ENCODE data around the gene NR5A1. TPM values are rescaled to one million over a fixed set of nuclear protein-coding genes. Genes with fewer than 3 reads are reported as not detected.
A peak's percentile ranks its signal among the peaks of the same experiment; 100 is the strongest.

The NR5A1 gene
- total and polyA plus RNA-seq, 2 of the 13 experiments (the other 11 are each of a cell fraction or from before 2014, with no cell fraction given) = 28.9 to 44.7 TPM

DNA sequence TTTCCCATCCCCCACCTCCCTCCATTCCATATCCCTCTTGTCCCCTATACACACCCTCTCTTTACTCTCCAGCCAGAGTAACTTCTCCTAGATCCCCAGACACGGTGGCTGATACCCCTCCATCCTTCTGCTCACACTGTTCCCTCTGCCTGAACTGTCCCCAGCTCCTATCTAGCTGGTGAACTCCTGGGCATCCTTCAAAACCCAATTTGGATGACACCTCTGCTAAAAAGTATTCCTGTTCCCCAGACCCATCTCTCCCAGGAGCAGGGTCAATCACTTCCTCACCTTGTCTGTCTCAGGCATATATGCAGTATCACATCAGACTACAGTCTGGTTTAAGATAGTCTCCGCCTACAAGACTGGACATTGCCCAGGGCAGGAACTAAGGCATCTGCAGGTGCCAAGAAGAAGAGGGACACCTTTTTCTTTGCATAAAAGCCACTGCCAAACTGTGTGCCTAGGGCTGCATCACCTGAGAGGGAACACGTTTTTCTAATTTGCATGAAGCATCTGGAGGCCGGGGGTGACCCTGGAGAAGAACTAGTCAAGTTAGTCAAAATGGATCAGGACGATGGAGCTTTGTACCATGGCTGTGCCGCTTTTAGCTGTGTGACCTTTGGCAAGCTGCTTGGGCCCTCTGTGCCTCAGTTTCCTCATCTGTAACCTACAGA, 27.1 kb downstream of the NR5A1 start:
- no peak for ATAC-seq
- H3K9ac ChIP-seq (ENCODE audit: insufficient read depth, low read depth, low read length) = no peak overlapping the region
- no peaks in the 10 kb centered on the region for H4K20me1 ChIP-seq (ENCODE audit: insufficient read depth, low read length)
- no peak overlapping the region for H2AFZ ChIP-seq (ENCODE audit: low read length)
- CTCF ChIA-PET (ENCODE audit: low intra/inter-chr PET ratio, low total read pairs) = interaction anchor here (0.8 kb wide), 1 partner anchor 61 kb away, joined by 4 read pairs; no protein-coding TSS in a partner anchor
- no peak for DNase-seq (ENCODE audit: low spot score)
- BruUV-seq (replicated peaks) = no TSS peak
- no peak for FAIRE-seq
- POLR2A ChIA-PET = no interaction called here
- in situ Hi-C loops (cut with HindIII; ENCODE audit: extremely low pct_ligation_motif_present, low pct_unique_long_range_greater_than_20kb) (no loop called here), intact Hi-C loops (cut with micrococcal nuclease; ENCODE audit: unreplicated experiment) (loop anchor here (1.0 to 5.0 kb wide), 2 partner anchors 57 to 61 kb away; no protein-coding TSS in a partner anchor)
- no peaks in the 10 kb centered on the region for H3K9me3 ChIP-seq (ENCODE audit: low read length)
- peak overlapping the region; percentile 28; the same call in 1 of the 2 replicates for H3K4me2 ChIP-seq (ENCODE audit: low read depth, low read length)
- H3K79me2 ChIP-seq (ENCODE audit: insufficient read depth, low read length) = no peaks in the 10 kb centered on the region
- no peak overlapping the region for H3K27ac ChIP-seq (ENCODE audit: extremely low read length, insufficient read depth, low read length)
- WGBS (ENCODE audit: low lambda C conversion rate) = 58% methylated on average over 6 of the region's 6 CpGs
- H3K27me3 ChIP-seq (ENCODE audit: control insufficient read depth in 1 of 2, insufficient read depth in 2 of 2, low read length in 2 of 2) = peaks cover 4 to 36% of the 10 kb centered on the region in 2 experiments; a peak in 4 of 5 replicates
- H3K4me3 ChIP-seq (replicated peaks in 1 of 3; ENCODE audit: insufficient read depth in 1 of 3, low read depth in 2 of 3, low read length in 3 of 3) = no peak overlapping the region
- no peaks in the 10 kb centered on the region for H3K36me3 ChIP-seq (replicated peaks in 1 of 2; ENCODE audit: control insufficient read depth in 1 of 2, insufficient read depth in 2 of 2, low read length in 2 of 2)
- H3K4me1 ChIP-seq (ENCODE audit: insufficient read depth, low read length) = peaks cover 26% of the 10 kb centered on the region
- TF ChIP-seq ZNF790 (CRISPR knock-in tag; IDR thresholded peaks at IDR 0.05; ENCODE audit: borderline replicate concordance) = no peak
- no peak for TF ChIP-seq ATF6 (CRISPR knock-in tag; conservative IDR thresholded peaks at IDR 0.05)
- TF ChIP-seq EED (CRISPR knock-in tag; IDR thresholded peaks at IDR 0.05) = 0 out of 2 replicates have a peak, but pooled peaks have one; percentile 56
- TF ChIP-seq KAT7 (CRISPR knock-in tag; IDR thresholded peaks at IDR 0.05; ENCODE audit: borderline replicate concordance) = no peak
- no peak for TF ChIP-seq ZNF678 (CRISPR knock-in tag; IDR thresholded peaks at IDR 0.05)
- TF ChIP-seq, protein P1, sequence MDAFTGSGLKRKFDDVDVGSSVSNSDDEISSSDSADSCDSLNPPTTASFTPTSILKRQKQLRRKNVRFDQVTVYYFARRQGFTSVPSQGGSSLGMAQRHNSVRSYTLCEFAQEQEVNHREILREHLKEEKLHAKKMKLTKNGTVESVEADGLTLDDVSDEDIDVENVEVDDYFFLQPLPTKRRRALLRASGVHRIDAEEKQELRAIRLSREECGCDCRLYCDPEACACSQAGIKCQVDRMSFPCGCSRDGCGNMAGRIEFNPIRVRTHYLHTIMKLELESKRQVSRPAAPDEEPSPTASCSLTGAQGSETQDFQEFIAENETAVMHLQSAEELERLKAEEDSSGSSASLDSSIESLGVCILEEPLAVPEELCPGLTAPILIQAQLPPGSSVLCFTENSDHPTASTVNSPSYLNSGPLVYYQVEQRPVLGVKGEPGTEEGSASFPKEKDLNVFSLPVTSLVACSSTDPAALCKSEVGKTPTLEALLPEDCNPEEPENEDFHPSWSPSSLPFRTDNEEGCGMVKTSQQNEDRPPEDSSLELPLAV (CRISPR knock-in tag; conservative IDR thresholded peaks at IDR 0.05; ENCODE audit: low read depth) = no peak
- TF ChIP-seq ZMYM4 (CRISPR knock-in tag; IDR thresholded peaks at IDR 0.05) = 0 out of 2 replicates have a peak, but pooled peaks have one; percentile 22
- TF ChIP-seq, protein P2, sequence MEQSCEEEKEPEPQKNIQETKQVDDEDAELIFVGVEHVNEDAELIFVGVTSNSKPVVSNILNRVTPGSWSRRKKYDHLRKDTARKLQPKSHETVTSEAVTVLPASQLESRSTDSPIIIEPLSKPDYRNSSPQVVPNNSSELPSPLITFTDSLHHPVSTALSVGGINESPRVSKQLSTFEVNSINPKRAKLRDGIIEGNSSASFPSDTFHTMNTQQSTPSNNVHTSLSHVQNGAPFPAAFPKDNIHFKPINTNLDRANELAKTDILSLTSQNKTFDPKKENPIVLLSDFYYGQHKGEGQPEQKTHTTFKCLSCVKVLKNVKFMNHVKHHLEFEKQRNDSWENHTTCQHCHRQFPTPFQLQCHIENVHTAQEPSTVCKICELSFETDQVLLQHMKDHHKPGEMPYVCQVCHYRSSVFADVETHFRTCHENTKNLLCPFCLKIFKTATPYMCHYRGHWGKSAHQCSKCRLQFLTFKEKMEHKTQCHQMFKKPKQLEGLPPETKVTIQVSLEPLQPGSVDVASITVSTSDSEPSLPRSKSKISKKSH (CRISPR knock-in tag; IDR thresholded peaks at IDR 0.05; ENCODE audit: borderline replicate concordance) = no peak
- TF ChIP-seq ZNF605 (CRISPR knock-in tag; IDR thresholded peaks at IDR 0.05) = 0 out of 2 replicates have a peak, but pooled peaks have one; percentile 45
- no peak for TF ChIP-seq ZNF446 (CRISPR knock-in tag; IDR thresholded peaks at IDR 0.05)
- no peak for TF ChIP-seq NCOA2 (CRISPR knock-in tag; IDR thresholded peaks at IDR 0.05)
- TF ChIP-seq ZEB1 (IDR thresholded peaks at IDR 0.05; ENCODE audit: insufficient replicate concordance, low read depth) = no peak
